Uterus (tissue), 2 donors: ENCODE results near the gene ZBP1.

Source experiments
- POLR2A ChIP-seq, 2 donors: fragments of 450-650 bp; IDR thresholded peaks; one replicate each; pipeline ENCODE4 v1.6.1; 2016; ENCODE audit warnings: antibody characterized with exemption in 2 of 2, mild to moderate bottlenecking in 1 of 2, moderate library complexity in 1 of 2
- TF ChIP-seq, protein P1 (sequence below), 4 experiments: fragments of 200-600 bp in 2 of 4; fragments of 450-650 bp in 2 of 4; sonication (generic) in 2 of 4; IDR thresholded peaks; one replicate each; pipeline ENCODE4 v1.5.1; 2016 to 2019; ENCODE audit warnings: antibody characterized with exemption in 4 of 4, mild to moderate bottlenecking in 2 of 4, moderate library complexity in 1 of 4

DNA sequence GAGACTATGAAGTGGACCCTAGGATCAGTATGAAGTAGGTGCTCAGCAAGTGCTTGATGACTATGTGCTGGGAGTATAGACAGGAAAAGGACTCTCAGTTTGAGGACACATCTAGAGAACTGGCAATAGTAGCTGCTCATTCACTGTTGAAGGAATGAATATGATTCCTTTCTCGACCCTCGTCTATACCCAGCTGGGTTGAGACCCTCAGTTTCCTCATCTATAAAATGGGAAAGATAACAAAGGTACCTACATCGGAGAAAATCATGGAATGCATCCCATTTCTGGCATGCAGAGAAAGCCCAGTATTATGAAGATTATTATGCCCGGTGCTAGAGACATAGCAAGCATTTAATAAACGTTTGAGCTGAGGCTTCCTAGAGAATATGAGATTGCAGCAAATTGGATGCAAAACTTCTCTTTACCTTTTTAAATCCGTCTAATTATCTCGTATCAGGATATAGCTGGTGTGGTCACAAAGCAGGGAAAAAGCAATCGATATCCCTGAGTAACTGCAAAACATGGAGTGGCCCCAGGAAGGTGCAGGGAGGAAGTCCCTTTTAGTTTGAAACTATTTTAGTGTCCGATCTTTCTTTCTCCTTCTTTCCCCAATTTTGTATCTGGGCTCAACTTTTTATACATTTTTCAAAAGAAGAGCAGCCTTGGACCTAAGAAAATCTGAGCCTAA, 62.2 kb downstream of the ZBP1 start:
- TF ChIP-seq POLR2A (IDR thresholded peaks at IDR 0.05): no peak
- TF ChIP-seq, protein P1, sequence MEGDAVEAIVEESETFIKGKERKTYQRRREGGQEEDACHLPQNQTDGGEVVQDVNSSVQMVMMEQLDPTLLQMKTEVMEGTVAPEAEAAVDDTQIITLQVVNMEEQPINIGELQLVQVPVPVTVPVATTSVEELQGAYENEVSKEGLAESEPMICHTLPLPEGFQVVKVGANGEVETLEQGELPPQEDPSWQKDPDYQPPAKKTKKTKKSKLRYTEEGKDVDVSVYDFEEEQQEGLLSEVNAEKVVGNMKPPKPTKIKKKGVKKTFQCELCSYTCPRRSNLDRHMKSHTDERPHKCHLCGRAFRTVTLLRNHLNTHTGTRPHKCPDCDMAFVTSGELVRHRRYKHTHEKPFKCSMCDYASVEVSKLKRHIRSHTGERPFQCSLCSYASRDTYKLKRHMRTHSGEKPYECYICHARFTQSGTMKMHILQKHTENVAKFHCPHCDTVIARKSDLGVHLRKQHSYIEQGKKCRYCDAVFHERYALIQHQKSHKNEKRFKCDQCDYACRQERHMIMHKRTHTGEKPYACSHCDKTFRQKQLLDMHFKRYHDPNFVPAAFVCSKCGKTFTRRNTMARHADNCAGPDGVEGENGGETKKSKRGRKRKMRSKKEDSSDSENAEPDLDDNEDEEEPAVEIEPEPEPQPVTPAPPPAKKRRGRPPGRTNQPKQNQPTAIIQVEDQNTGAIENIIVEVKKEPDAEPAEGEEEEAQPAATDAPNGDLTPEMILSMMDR (IDR thresholded peaks at IDR 0.05): no peak
